ENCODE measurements around the gene CSH1.
"Not testable (repeated sequence)": the region's sequence is repeated elsewhere in the genome, so short reads cannot be mapped to it uniquely, and the experiment has no call there.

The CSH1 gene

DNA sequence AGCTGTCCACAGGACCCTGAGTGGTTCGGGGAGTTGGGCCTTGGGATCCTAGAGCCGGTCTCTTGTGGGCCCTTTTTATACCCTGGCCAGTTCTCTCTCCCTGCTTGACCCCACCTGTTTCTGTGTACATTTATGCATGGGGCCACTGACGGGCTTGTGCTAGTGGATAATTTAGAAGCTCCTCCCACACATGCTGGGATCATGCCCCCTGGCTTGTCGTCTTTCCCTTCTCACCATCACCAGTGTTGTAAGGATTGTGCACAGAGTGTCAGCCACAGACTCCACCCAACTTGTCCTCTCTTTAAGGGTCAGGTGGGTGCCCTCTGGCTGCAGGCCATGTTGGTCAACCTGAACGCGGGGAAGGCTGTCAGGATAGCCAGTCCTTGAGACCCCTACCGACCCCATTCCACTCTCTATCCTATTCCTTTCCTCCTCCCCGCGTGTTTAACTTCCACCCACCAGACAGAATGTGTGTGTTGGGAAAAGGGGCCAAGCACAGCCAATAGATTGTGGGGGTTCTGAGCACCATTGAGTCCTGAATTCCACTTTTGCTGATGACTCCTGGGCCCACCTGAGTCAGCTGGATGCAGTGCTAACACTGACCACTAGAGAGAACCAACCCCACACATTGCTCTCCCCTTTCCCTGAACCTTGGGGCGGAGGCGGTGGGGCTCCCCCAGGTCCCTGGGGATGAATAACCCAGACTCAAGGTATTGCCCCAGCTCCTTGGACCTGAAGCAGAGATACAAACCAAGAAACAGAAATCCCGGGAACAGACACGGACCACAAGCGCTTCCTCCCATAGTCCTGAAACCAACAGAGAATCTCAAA lies at the start of gene CSH1:
TSS of gene CSH1 (minus strand) at position 51 of the 831 bp plus-strand sequence. CDS start 63 bp downstream, outside the sequence.
- not testable (repeated sequence) for DNase-seq

DNA sequence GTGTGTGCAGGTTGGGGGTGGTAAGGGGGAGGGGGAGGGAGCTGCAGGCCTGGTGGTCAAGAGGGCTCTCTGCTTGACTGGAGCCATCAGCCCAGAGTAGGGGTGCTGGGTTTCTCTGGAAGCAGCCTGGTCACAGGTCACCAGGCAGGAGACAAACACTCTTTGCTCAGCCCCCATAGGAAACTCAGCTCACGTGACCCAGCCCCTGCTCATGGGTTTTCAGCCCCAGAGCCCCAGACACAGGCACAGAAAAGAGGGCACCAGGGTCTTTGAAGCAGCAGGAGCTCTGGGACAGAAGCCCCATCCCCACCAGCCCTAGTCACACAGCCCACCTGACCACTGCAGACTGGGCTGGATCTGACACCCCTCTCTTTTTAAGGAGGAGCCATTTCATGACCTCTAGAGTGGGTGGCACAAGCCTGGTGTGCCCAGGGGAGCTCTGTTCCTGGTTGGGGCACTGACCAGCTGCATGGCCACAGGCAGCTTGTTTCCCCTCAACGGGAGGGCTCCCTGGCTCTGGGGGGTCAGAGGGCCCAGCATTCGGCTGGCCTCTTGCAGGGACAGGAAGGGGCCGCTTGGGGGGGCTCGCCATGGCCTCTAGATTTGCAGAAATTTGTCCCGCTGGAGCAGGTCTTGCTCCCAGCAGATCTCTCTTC lies 49.5 kb upstream of the CSH1 start:
- DNase-seq = no peak

DNA sequence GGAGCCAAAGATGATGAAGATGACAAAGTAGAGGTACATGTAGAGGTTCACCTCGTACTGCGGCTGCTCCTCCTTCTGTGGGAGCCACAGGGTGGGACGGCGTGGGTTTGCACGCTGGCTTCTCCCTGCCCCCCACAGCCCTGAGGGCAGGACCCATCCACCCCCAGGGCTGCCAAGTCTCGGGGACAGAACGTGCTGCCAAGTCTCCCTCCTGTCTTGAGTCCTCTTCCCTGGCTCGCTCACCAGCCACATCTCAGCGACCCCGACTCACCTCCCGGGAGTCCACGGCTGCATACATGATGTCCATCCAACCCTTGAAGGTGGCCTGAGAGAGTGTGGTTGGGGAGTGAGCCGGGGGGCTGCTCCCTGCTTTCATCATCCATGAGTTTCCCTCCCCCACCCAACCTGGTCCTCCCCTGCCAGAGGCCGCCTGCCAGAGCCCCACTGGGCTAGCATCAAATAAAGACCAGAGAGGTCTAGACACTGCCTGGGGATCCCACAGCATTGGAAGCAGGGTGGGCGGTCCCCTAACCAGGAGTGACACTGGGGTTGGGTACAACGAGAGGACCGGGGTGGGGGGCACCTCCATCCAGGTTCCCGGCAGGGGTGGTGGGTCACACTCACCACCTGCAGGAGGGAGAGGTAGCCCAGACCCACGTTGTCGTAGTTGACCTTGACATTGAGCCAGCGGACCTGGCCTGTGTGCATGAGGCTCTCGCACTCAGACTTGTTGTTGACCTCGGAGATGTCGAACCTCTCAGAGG lies 48.5 kb upstream of the CSH1 start:
- no peak for DNase-seq

DNA sequence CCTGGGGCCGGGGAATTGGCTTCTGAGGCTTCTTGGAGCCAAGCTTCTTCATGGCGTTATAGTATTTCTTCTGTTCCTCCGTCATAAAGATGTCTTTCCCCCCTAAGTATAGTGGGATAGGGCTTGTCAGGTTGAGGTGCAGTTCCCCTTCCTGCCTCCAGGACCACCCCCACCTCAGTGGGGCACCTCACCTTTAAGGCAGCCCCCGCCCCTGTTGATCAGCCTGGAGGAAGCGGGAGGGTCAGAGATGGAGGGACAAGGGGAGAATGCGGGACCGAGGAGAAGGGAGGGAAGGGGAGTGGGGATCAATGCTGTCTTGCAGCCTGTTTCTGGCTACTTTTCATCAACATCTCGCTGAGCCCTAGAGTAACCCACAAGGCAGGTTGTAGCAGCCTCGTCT lies 47.4 kb upstream of the CSH1 start:
- no peak for DNase-seq

DNA sequence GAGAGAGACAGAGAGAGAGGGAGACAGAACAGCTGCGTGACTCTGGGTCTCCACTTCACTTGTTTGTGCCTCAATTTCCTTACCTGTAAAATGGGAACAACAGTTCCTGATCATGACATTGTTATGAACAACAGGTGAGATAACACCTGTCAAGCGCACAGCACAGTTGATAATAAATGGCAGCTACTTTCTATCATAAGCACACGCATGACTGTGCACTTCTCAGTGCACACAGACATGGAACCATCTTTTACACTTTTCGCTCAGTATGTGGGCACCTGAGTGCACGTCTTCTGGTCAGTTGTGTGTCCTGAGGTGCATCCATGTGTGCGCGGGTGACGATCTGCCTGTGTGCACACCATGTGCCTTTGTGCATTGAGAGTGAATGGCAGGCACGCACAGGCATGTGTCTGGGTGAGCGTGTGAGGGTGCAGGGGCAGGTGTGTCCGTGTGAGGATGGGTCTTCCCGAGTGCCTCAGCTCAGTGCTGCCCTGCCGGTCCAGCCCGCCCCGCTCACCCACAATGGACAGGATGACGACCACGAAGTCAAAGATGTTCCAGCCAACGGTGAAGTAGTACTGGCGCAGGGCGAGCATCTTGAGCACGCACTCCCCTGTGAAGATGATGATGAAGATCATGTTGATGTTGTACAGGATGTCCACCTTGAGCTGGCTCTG lies 46.1 kb upstream of the CSH1 start:
- DNase-seq = no peak

DNA sequence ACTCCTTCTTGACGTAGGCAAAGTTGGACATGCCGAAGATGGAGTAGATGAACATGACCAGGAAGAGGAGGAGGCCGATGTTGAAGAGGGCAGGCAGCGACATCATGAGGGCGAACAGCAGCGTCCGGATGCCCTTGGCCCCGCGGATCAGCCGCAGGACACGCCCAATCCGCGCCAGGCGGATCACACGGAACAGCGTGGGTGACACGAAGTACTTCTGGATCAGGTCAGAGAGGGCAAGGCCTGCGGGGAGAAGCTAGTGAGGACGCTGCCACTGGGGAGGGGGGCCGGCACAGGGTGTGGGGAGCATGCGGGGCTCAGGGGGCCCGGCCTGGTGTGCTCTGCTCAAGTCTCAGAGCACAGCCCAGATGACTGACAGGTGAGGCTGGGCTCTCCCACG lies 45.4 kb upstream of the CSH1 start:
- no peak for DNase-seq

DNA sequence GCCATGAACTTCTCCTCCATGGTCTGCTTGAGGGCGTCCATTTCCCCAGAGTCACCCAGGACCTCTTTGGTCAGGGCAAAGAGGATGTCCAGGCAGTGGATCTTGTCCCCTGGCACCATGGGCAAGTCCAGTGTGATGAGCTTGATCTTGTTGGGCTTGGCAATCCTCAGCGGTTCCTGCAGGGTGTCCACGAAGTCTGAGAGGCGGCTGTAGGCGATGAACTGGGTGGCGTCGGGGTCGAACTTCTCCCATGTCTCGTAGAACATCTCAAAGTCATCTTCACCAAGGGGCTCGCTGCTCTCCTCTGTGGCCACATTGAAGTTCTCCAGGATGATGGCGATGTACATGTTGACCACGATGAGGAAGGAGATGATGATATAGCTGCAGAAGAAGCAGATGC lies 44.8 kb upstream of the CSH1 start:
- no peak for DNase-seq

DNA sequence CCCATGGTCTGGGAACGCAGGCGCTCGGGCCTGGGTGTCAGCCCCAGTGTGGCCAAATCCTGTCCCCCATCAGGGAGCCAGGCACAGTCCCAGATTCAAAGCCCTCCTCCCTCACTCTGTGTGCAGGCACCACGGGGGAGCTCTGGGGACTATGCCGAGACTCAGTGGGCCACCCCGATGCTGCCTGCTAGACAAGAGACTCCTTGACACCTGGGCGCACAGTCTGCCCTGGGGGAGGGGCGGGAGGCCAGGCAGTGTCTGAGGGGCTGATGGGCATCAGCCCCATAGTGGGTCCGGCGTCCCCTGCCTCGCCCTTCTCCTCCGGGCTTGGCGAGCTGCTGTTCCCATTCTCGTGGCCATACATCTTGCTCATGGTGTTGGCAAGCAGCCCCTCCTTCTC lies 44.2 kb upstream of the CSH1 start:
- DNase-seq = no peak

DNA sequence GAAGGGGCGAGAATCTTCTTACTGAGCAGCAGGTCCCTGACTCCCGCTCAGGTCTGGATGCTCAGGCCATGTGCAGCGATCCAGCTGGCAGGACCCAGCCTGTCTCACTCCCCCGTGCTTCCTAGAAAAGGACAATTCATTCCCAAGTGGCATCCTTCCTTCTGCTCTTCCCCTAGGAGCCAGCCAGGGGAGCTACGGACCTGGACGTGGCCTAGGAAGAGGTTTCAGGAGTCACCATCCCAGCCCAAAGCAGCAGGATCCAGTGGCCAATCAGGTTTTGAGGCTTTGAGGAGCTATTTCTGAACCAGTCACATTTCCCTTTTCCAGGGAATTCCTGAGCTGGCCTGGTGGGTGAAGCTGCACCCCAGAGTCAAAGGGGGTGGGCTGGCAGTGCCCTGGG lies 43.5 kb upstream of the CSH1 start:
- DNase-seq = no peak

DNA sequence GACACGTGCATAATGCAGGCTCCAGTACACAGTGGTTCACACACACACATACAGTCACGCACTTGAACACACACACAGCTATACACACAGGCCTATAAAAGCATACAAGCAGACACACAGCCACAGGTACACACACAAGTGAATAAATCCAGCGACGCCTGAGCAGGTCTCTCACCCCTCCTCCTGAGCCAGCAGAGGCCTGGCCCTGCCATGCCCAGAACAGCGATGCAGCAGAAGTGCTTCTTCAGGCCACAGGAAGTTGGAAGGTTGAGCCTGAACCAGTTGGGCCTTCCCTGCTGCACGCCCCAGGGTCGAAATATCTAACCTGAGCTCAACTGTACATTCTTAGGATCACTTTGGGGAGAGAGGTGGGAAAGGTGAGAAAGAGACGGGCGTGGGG lies 43.0 kb upstream of the CSH1 start:
- no peak for DNase-seq

DNA sequence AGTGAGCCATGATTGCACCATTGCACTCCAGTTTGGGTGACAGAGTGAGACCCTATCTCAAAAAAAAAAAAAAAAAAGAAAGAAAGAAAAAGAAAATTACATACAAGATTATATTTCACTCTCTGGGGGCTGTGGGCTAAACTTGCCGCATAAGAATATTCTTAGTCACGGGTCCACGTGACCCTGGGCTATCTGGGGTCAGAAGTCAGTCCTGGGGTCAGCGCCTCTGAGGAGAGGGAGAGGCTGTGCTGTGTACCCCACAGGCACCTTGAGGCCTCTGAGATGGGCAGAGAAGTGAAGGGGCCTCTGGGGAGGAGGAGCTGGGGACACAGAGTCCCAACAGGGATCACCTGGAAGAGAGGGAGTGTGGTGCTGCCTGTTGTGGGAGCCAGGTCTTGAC lies 41.5 kb upstream of the CSH1 start:
- no peak for DNase-seq

DNA sequence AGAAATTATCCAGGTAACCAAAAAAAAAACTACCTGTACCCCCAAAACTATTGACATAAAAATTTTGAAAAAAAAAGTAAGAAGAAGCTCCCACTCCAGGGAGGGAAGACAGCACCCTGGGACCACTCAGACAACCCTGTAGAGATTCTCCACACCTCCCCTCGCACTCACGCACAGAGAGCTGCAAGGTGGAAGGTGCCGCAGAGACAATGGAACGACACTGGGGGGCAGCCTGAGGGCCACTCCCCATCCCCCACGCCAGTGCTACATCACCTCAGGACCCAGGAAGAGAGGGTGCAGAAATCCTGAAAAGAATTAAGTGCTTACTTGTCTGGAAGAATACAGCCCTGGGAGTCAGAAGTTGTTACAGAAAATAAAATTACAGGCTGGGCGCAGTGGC lies 40.9 kb upstream of the CSH1 start:
- no peak for DNase-seq

DNA sequence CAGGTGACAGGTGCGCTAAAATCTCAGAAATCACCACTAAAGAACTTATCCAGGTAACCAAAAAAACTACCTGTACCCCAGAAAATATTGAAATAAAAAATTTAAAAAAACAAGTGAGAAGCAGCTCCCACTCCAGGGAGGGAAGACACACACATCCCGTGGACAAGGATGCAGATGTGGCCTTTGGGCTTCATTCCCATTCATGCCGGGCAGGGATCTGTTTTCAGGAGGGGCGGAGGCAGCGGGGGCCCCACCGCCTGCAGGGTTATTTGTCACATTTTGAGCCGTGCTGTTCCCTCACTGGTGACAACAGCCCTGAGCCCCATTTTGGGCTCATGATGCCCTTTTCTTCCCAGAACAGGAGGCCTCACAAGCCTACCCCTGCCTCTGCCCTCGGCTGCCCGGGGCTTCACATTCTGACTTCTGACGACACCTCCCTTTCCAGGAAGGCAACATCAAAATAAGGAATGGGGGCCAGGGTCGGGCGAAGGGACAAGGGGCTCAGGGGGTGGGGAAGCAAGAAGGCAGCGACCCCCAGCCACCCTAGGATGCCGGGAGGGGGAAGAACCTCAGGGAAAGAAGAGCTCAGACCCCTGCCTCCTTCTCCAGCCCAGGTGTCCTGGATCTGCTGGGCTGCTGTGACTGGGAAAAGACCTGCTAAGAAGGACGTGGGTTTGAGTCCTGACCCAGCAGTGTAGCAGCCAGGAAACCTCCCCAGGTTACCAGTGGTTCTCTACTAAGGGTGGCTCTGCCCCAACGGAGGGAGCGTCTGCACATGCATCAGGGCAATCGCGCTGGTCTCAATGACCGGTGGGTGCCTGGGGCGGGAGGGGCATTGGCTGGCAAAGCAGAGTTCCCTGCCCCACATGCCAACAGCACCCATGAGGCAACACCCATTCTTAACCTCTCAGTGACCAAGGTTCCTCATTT lies 38.1 kb upstream of the CSH1 start:
- no peak for DNase-seq

DNA sequence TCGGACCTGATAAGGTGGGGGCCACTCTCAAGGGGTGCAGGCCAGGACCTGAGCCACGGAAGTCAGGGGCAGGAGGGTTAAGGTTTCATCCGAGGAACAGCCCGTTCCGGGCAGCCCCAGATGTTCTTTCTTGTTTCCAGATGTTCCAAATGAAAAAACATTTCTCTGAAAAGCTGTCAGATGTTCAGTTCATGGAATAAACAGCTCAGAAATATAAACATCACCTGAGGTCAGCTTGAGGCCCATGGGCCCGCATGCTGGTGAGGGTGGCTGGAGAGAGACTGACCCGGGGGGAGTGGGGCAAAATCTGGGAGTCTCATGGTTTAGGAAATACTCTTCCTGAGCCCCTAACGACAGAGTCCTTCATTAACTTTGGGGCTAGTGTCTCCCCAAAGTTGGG lies 37.2 kb upstream of the CSH1 start:
- no peak for DNase-seq

DNA sequence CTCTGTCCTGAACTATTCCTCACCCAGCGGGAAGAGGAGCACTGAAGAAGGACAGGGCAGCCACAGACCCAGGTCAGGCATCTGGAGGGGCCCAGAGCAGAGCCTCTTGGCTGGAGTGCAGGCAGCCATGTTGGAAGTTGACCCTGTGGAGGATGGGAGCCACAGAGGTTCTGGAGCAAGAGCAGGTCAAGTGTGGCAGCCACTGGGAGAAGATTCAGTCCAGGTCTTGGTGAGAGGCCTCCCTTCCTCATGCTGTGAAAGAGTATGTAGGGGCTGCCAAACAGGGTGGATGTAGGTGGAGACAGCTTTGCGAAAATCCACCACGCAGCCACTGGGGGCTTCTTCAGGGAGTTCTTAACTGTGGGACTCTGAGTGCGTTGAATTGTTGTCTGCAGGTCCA lies 36.3 kb upstream of the CSH1 start:
- DNase-seq = no peak

DNA sequence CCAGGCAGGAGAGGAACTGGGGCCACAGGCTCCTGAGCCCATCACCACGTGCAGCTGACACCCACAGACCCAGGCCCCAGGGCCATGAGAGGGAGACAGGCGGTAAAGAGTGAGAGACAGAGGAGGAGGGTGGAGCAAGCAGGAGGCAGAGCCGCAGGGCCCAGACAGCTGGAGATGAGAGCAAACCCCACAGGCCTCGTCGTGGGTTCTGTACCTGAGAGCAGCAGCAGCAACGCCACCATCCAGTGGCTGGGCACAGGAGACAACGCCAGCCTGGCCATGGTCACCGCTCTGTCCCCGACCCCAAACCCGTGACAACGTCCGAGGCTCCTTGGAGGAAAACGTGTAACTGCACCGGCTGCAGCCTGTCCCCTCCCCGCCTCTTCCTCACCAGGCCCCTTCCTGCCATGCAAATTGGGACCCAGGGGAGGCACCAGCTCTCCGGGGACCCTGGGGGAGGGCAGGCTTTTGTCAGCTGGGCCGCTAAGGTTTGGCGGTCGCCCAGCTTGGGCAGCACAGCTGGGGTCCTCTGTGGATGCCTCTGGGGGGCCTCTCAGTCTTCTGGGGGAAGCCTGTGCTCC lies 35.7 kb upstream of the CSH1 start, which contains the start of gene CD79B:
TSS of gene CD79B (minus strand) at position 351 of the 581 bp plus-strand sequence. CDS start at position 281, 70 bp downstream.
- no peak for DNase-seq

DNA sequence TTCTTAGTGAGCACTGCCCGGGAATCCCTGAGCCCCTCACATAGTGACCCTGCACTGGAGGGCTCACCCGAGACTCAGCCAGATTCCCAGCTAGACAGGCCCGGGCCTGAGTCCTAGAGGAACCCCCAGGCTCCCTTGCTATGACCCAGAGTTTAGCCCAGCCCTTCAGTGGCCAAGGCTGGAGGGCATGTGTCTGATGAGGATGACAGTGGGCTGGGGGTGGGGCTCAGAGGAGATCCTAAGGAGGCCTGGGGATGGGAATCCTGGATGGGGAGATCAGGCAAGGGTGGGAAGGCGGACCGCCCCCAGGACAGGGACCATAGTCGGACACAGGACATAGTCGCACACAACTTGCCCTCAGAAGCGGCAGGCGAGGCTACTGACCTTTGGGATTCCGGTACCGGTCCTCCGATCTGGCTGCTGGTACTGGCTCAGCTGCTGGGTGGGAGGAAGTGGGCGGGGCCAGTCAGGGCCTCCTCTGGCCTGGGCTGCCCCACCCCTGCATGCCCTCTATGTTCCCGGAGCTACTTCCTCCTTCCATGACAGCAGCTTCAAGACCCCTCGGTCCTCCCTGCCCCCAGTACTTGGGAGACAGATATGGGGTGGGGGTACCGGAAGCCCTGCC lies 34.7 kb upstream of the CSH1 start:
- no peak for DNase-seq

DNA sequence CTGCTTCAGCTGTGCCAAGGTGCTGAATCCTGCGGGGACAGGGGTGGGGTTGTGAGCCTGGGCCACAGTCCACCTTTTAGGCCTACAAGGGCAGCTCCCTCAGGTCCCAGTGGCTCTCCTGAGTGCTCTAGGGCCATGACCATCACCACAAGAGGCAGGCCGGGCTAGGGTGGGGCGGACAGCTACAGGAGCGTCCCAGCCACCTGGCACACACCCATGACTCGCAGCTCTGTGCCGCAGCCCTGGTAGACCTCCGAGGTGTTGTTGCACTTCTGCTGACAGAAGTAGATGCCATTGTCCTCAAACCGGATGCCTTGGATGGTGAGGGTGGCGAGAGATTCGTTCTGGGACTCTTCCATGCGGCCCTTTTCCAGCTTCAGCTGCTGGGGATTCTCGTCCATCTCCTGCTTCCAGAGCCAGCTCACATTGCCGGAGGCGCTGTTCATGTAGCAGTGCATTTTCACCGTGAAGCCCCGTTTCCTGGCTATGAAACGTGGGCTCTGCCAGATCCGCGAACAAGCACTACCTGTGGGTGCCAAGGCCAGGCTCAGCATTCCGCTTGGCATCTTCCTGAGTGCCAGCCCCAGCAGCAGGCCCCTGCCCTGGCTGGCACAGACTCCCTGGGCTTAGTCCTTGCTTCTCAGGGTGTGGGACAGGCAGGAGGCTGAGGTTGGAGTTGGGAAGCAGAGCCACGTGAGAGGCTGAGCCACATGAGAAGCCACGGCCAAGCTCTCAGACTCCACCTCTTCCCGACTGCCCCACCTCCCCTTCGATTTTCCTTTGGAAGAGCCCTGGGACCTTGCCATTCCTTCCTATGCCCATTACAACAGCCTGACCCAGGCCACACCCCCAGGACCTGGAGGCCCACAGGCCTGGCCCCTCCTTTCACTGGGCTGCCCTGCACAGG lies 33.7 kb upstream of the CSH1 start:
- no peak for DNase-seq

DNA sequence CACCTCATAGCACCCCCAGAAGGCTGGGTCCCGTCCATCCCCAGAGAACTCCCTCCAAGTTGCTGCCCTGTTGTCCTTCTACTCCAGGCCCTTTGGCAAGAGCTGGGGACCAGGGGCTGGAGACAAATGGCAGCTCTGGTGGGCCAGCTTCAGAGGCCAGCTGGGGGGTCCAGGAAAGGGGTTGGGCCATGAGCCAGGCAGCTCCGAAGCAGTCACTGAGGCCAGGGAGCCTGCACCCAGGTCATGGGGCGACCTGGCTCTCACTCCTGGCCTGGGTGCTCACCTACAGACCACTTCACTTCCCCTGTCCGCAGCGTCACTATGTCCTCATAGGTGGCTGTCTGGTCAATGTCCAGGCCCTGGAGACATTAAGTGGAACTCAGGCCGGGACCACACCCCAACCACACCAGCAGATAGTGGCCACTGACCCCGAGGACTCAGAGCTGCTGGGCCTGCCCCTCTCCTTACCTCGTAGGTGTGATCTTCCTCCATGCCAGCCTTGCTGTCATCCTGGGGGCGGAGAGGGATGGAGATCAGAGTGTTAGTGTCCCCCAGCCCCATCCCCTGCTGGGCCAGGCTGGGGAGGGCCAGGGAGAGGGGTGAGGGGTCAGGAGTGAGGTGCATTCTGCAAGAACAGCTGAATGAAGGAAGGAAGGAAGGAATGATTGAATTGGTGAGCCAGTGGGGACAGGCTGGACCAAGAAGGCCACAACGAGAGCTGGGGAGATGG lies 32.8 kb upstream of the CSH1 start:
- DNase-seq = no peak
